Measurements from ENCODE around the gene STK24.
"Not testable (repeated sequence)": the region's sequence is repeated elsewhere in the genome, so short reads cannot be mapped to it uniquely, and the experiment has no call there.

Gene STK24

DNA sequence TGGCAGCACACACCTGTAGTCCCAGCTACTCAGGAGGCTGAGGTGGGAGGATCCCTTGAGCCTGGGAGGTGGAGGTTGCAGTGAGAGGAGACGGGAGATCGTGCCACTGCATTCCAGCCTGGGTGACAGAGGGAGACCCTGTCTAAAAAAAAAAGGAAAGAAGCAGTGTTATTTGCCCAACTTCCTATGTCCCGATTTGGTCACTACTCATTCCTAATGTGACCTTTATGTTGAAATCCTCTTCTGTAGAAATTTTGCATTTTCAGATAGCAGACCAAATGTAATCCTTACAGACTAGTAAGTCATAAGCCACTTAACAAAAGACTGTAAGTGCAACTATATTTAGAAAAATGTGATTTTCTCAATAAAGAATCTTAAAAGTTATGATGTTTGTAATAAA, 18.2 kb upstream of the STK24 start:
- H3K9me3 ChIP-seq (ENCODE audit: control insufficient read depth, low read length), result peaks cover 7% of the 10 kb centered on the region
- no peaks in the 10 kb centered on the region for H3K27me3 ChIP-seq (replicated peaks; ENCODE audit: control insufficient read depth, insufficient read depth, low read length)
- no peak for DNase-seq (ENCODE audit: low read depth)
- H3K4me3 ChIP-seq (ENCODE audit: low read length), result no peak overlapping the region
- no peaks in the 10 kb centered on the region for H3K36me3 ChIP-seq (ENCODE audit: control insufficient read depth, insufficient read depth, low read length, severe bottlenecking)
- peaks cover 17% of the 10 kb centered on the region for H3K4me1 ChIP-seq (ENCODE audit: control insufficient read depth, insufficient read depth, low read length)
- peak overlapping the region; percentile 19 for H3K9ac ChIP-seq (ENCODE audit: low read length)

DNA sequence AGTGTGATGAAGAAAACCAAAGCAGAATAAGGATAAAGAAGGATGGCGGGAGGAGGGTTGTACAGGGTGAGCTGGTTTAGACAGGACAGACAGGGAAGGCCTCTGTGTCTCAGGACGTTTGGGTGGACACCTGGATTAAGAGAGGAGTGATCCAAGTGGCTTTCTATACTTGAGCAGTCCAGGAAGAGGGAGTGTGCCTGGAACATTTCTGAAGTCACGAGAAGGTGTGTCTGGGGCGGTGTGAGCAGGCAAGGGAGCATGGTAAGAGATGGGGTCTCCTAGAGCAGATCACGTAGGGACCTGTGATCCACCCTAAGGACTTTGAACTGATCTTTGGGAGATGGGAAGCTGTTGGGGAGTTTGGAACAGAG, 15.4 kb upstream of the STK24 start:
- Histone ChIP-seq H3K9ac (ENCODE audit: low read length) (no peak overlapping the region), H3K4me3 (ENCODE audit: low read length) (no peak overlapping the region), H3K9me3 (ENCODE audit: control insufficient read depth, low read length) (peaks cover 8% of the 10 kb centered on the region), H3K27me3 (replicated peaks; ENCODE audit: control insufficient read depth, insufficient read depth, low read length) (no peaks in the 10 kb centered on the region), H3K36me3 (ENCODE audit: control insufficient read depth, insufficient read depth, low read length, severe bottlenecking) (no peaks in the 10 kb centered on the region), H3K4me1 (ENCODE audit: control insufficient read depth, insufficient read depth, low read length) (peaks cover 9% of the 10 kb centered on the region)
- no peak for DNase-seq (ENCODE audit: low read depth)

DNA sequence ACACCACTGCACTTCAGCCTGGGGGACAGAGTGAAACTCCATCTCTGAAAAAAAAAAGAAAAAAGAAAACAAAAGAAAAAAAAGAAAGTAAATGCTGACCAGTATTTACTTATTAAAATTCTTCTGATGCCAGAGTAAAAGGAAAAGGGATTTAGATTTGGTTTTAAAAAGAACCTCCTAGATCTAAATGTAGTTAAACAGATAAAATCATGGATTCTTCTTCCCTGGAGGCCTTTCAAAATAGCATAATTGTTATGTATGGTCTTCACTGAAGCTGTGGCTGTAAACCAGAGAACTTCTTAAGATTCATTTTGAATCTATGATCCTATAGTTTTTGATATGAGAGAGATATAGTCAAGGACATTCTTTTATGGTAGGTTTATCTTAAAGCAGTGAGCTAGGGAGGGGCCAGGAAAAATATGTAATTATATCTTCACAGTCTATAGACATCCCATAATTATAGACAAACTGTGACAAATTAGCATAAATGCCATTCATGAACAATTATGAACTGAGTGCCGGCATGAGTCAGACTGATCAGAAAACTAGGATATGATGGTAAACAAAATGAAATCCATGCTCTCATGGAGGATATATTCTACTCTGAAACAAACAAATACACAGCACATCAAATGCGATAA, 14.9 kb upstream of the STK24 start:
- H3K36me3 ChIP-seq (ENCODE audit: control insufficient read depth, insufficient read depth, low read length, severe bottlenecking), result no peaks in the 10 kb centered on the region
- peaks cover 9% of the 10 kb centered on the region for H3K4me1 ChIP-seq (ENCODE audit: control insufficient read depth, insufficient read depth, low read length)
- DNase-seq (ENCODE audit: low read depth), result no peak
- peaks cover 8% of the 10 kb centered on the region for H3K9me3 ChIP-seq (ENCODE audit: control insufficient read depth, low read length)
- no peak overlapping the region for H3K4me3 ChIP-seq (ENCODE audit: low read length)
- H3K27me3 ChIP-seq (replicated peaks; ENCODE audit: control insufficient read depth, insufficient read depth, low read length), result no peaks in the 10 kb centered on the region
- no peak overlapping the region for H3K9ac ChIP-seq (ENCODE audit: low read length)

DNA sequence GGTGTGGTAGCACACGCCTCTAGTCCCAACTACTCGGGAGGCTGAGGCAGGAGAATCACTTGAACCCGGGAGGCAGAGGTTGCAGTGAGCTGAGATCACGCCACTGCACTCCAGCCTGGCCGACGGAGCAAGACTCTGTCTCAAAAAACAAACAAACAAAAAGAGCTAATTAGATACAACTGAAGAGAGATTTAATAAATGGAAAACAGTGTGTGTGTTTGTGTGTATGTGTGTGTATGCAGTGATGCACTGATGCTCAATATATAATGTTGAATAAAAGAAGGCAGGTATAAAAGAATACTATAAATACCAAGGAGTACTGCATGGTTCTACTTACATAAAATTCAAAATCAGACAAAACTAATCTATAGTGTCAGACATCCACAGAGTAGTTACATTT, 13.6 kb upstream of the STK24 start:
- H3K36me3 ChIP-seq (ENCODE audit: control insufficient read depth, insufficient read depth, low read length, severe bottlenecking); H3K27me3 ChIP-seq (replicated peaks; ENCODE audit: control insufficient read depth, insufficient read depth, low read length); H3K9me3 ChIP-seq (ENCODE audit: control insufficient read depth, low read length); H3K4me3 ChIP-seq (ENCODE audit: low read length); H3K9ac ChIP-seq (ENCODE audit: low read length); DNase-seq (ENCODE audit: low read depth): not testable (repeated sequence)
- peaks cover 11% of the 10 kb centered on the region for H3K4me1 ChIP-seq (ENCODE audit: control insufficient read depth, insufficient read depth, low read length)

DNA sequence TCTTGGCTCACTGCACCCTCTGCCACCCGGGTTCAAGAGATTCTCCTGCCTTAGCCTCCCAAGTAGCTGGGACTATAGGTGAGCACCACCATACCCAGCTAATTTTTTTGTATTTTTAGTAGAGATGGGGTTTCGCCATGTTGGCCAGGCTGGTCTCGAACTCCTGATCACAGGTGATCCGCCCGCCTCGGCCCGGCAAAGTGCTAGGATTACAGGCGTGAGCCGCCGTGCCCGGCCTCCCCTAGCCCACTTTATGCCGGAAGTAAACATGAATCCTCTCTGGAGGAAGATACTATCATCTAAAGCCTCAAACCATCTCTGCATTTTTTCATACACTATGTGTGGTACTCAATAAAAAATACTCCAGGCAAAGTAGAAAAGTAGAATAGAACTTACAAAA, 12.6 kb upstream of the STK24 start:
- H3K27me3 ChIP-seq (replicated peaks; ENCODE audit: control insufficient read depth, insufficient read depth, low read length); H3K4me3 ChIP-seq (ENCODE audit: low read length); H3K9ac ChIP-seq (ENCODE audit: low read length); H3K36me3 ChIP-seq (ENCODE audit: control insufficient read depth, insufficient read depth, low read length, severe bottlenecking); H3K9me3 ChIP-seq (ENCODE audit: control insufficient read depth, low read length); DNase-seq (ENCODE audit: low read depth): not testable (repeated sequence)
- H3K4me1 ChIP-seq (ENCODE audit: control insufficient read depth, insufficient read depth, low read length), result peaks cover 17% of the 10 kb centered on the region

DNA sequence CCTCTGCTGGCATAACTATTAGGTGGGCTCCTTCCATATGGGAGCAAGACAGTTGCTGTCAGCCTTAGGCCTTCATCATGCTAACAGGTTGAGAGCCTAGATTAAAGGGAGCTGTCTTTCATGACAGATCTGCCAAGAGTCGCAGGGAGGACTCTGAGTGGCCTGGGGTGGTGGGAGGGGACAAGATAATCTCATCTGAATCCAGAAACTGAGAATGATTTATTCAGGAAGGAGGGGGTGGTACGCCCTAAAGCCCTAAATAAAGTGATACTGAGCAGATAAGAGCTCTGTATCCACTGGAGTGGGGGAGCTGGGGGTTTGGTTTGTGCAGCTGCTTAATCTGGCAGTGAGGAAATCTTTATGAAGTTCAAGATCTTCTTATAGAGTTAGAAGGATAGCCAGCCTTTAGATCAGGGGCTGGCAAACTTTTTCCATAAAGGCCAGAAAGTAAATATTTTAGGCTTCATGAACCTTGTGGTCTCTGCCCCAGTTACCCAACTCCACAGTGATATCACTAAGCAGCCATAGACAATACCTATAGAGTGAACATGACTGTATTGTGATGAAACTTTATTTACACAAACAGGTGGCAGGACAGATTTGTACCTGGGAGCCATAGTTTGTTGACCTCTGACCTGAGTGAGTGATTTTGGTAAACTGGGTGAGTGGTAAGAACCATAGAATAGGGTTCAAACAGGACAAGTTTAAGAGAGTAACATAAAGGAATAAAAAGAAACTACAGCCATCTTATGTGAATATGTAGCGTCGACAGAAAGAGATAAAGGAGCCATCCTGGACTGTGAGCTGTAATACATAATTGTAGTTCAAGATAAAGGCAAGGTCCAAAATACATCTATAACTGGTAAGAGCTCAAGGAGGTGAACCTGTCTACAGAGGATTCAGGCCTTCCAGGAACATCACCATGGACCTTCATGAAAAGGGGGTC, 9.8 kb upstream of the STK24 start:
- Histone ChIP-seq H3K27me3 (replicated peaks; ENCODE audit: control insufficient read depth, insufficient read depth, low read length) (no peaks in the 10 kb centered on the region), H3K36me3 (ENCODE audit: control insufficient read depth, insufficient read depth, low read length, severe bottlenecking) (no peaks in the 10 kb centered on the region), H3K9me3 (ENCODE audit: control insufficient read depth, low read length) (peaks cover 8% of the 10 kb centered on the region), H3K9ac (ENCODE audit: low read length) (no peak overlapping the region), H3K4me1 (ENCODE audit: control insufficient read depth, insufficient read depth, low read length) (peaks cover 26% of the 10 kb centered on the region), H3K4me3 (ENCODE audit: low read length) (no peak overlapping the region)
- no peak for DNase-seq (ENCODE audit: low read depth)

DNA sequence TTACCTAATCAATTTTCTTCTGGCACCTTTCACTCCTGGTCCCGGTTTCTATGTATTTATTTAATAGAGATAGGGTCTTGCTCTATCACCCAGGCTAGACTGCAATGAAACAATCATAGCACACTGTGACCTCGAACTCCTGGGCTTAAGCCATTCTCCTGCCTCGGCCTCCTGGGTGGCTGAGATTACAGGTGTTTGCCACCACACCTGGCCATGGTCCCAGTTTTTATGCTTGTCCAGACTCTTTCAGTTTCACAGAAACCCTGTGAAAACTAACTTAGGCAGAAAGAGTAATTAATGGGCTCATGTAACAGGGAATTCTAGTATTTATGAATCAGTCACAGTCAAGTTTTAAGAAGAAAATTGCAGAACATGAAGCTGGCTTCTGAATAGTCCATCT, 9.0 kb upstream of the STK24 start:
- Histone ChIP-seq H3K9ac (ENCODE audit: low read length) (no peak overlapping the region), H3K4me1 (ENCODE audit: control insufficient read depth, insufficient read depth, low read length) (peaks cover 31% of the 10 kb centered on the region), H3K36me3 (ENCODE audit: control insufficient read depth, insufficient read depth, low read length, severe bottlenecking) (no peaks in the 10 kb centered on the region), H3K9me3 (ENCODE audit: control insufficient read depth, low read length) (peaks cover 8% of the 10 kb centered on the region), H3K4me3 (ENCODE audit: low read length) (no peak overlapping the region), H3K27me3 (replicated peaks; ENCODE audit: control insufficient read depth, insufficient read depth, low read length) (no peaks in the 10 kb centered on the region)
- no peak for DNase-seq (ENCODE audit: low read depth)

DNA sequence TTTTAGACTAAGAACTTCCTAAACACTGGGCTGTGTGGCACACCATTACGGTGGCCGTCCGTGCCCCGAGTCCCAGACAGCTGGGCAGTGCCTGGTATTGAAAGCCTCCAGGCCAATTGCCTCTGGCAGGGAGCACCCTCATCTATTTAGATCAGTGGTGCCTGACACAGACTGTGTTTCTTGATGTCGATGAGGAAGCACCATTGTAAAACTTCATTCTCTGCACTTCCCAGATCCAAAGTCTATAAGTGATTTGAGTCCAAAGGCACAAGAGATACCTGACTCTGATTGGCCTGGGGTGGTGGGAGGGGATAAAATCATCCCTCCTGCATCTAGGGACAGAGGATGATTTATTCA, 8.5 kb upstream of the STK24 start:
- H3K36me3 ChIP-seq (ENCODE audit: control insufficient read depth, insufficient read depth, low read length, severe bottlenecking), result no peaks in the 10 kb centered on the region

DNA sequence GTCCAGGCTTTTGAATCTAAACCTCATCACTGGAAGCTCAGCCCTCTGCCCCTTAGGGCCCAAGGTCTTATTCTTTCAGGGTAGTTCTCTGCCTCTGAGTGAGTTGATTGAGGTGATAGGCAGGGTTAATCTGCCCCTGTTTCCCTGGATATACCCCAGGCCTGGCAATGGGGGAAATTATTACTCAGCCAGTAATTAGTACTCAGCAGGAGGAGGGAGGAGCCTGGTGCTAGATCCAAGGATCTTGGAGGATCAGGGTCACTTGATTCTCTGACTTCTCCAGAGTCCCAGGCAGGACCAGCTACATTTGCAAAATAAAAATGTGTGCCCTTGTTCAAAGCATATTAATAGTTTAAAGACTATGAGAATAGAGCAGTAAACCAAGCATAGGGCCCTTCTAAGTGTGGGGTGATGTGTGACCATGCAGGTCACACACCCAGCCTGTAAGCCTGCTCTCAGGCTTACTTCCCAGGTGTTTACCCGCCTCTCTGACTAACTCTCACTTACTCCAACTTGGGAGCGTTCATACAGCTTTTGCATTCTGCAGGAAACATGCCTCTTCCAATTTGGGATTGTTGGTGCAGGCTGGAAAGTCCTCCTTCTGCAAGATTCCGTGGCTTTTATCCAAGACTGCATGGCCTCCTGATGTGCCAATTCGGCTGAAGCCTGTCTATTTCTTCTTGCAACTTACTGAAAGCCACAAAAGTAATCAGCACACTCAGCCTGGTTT, 7.9 kb upstream of the STK24 start:
- no peak overlapping the region for H3K9ac ChIP-seq (ENCODE audit: low read length)
- H3K9me3 ChIP-seq (ENCODE audit: control insufficient read depth, low read length), result no peaks in the 10 kb centered on the region
- H3K4me1 ChIP-seq (ENCODE audit: control insufficient read depth, insufficient read depth, low read length), result peaks cover 31% of the 10 kb centered on the region
- H3K36me3 ChIP-seq (ENCODE audit: control insufficient read depth, insufficient read depth, low read length, severe bottlenecking), result no peaks in the 10 kb centered on the region
- peak; percentile 46 for DNase-seq (ENCODE audit: low read depth)
- H3K4me3 ChIP-seq (ENCODE audit: low read length), result no peak overlapping the region
- no peaks in the 10 kb centered on the region for H3K27me3 ChIP-seq (replicated peaks; ENCODE audit: control insufficient read depth, insufficient read depth, low read length)

More for the DNA sequence above, 8.5 kb upstream of the STK24 start:
- no peaks in the 10 kb centered on the region for H3K27me3 ChIP-seq (replicated peaks; ENCODE audit: control insufficient read depth, insufficient read depth, low read length)
- no peak overlapping the region for H3K9ac ChIP-seq (ENCODE audit: low read length)
- no peak overlapping the region for H3K4me3 ChIP-seq (ENCODE audit: low read length)
- H3K4me1 ChIP-seq (ENCODE audit: control insufficient read depth, insufficient read depth, low read length), result peaks cover 31% of the 10 kb centered on the region
- peaks cover 3% of the 10 kb centered on the region for H3K9me3 ChIP-seq (ENCODE audit: control insufficient read depth, low read length)
- no peak for DNase-seq (ENCODE audit: low read depth)

DNA sequence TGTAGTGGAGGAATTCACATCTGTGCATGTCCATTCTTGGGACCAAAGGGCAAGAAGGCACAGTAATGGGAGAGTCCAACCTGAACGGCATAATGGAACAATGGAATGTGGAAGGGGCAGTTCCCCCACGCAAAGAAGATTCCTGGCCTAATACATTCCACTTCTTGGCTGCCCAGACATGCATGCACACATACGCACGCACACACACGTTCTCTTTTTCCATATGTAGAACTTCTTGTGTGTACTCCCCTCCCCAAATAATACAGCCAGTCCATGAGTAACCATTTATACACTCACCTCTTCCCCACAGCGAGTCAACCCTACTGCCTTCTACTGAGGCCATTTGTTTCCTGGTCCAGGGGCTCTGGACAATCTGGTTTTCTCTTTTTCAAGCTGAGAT, 6.0 kb upstream of the STK24 start:
- no peaks in the 10 kb centered on the region for H3K36me3 ChIP-seq (ENCODE audit: control insufficient read depth, insufficient read depth, low read length, severe bottlenecking)
- no peak for DNase-seq (ENCODE audit: low read depth)
- no peaks in the 10 kb centered on the region for H3K9me3 ChIP-seq (ENCODE audit: control insufficient read depth, low read length)
- no peak overlapping the region for H3K4me3 ChIP-seq (ENCODE audit: low read length)
- no peak overlapping the region for H3K9ac ChIP-seq (ENCODE audit: low read length)
- peaks cover 35% of the 10 kb centered on the region for H3K4me1 ChIP-seq (ENCODE audit: control insufficient read depth, insufficient read depth, low read length)
- H3K27me3 ChIP-seq (replicated peaks; ENCODE audit: control insufficient read depth, insufficient read depth, low read length), result no peaks in the 10 kb centered on the region

DNA sequence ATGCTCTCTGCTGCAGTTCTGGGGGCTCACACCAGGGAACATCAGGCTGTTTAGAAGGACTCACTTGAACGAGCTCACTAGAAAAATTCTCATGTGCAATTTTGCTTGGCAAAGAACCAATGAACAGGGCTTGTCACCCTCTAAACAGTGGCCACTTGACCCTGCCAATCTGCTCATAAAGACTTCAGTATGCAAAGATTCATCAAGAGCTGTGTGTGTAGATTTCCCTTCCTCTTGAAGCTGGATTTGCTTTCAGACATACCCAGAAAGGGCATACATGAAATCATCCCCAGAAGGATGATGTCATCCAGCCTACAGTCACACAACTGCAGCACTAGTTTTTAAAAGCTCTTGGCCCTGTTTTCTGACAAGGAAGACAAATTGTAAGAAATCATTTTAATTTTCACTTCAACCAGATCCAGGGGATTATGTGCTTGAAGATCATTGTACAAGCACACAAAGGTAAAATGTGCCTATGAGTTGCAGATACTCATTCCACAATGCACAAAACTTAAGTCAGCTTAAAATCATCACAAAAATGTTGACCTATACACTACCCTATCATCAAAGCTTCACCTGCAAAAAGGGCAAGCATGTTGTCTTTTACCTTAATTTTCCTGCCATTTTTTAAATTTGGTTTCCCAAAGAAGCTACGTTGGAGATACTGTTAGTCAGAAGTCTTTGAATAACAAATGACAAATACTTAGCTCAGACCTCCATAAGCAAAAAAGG, 5.2 kb upstream of the STK24 start:
- H3K4me3 ChIP-seq (ENCODE audit: low read length), result no peak overlapping the region
- no peaks in the 10 kb centered on the region for H3K36me3 ChIP-seq (ENCODE audit: control insufficient read depth, insufficient read depth, low read length, severe bottlenecking)
- H3K27me3 ChIP-seq (replicated peaks; ENCODE audit: control insufficient read depth, insufficient read depth, low read length), result no peaks in the 10 kb centered on the region
- H3K4me1 ChIP-seq (ENCODE audit: control insufficient read depth, insufficient read depth, low read length), result peaks cover 39% of the 10 kb centered on the region
- no peak overlapping the region for H3K9ac ChIP-seq (ENCODE audit: low read length)
- peak; percentile 74 for DNase-seq (ENCODE audit: low read depth)
- H3K9me3 ChIP-seq (ENCODE audit: control insufficient read depth, low read length), result no peaks in the 10 kb centered on the region

Measured in adipocyte (in vitro differentiated cells).